Frontal cortex (tissue), 4 donors: Measurements from ENCODE around the gene ST14. TPM values are rescaled to one million over a fixed set of nuclear protein-coding genes. Genes with fewer than 3 reads are reported as not detected.
"Not testable (repeated sequence)": the region's sequence is repeated elsewhere in the genome, so short reads cannot be mapped to it uniquely, and the experiment has no call there.

Source experiments
- DNase-seq, 2 donors: peaks; one replicate each; pipeline ENCODE4 v3.0.0; 2012; ENCODE audit warnings: low spot score in 2 of 2
- FAIRE-seq: peaks from 2 replicates; lab custom pipeline; 2012; peaks lifted over from hg19 to GRCh38; lab: Jason Lieb, UNC
- total RNA-seq: library from RNA; depleted of rRNA; stranded (reverse); fragments of >200 nt; gene quantifications from one replicate; pipeline ENCODE4 v1.2.3, GENCODE V29; 2014
- donor health status: control.
- donor health status: control.
- donor health status: control.

ST14 gene
- total RNA-seq, 1 donor from 2014 or later: not detected

- FAIRE-seq (no peak), DNase-seq (no peak)
Observed at GRCh38 chr11:130160498-130161155, 1.0 kb downstream of the ST14 start.

- FAIRE-seq (no peak), DNase-seq (no peak)
Observed at GRCh38 chr11:130161441-130162145, 2.0 kb downstream of the ST14 start.

GRCh38 chr11:130162733-130163132, 3.2 kb downstream of the ST14 start:
- DNase-seq (no peak), FAIRE-seq (no peak)

GRCh38 chr11:130163346-130164220, 4.0 kb downstream of the ST14 start:
- DNase-seq (no peak), FAIRE-seq (no peak)

- FAIRE-seq (no peak), DNase-seq (no peak)
Observed at GRCh38 chr11:130164221-130164570, 4.6 kb downstream of the ST14 start.

GRCh38 chr11:130165601-130166456, 6.2 kb downstream of the ST14 start:
- FAIRE-seq (no peak), DNase-seq (no peak)

- DNase-seq (no peak), FAIRE-seq (no peak)
Observed at GRCh38 chr11:130166457-130166784, 6.8 kb downstream of the ST14 start.

- FAIRE-seq (no peak), DNase-seq (no peak)
Observed at GRCh38 chr11:130167146-130167545, 7.6 kb downstream of the ST14 start.

- no peak for FAIRE-seq
- no peak for DNase-seq
Observed at GRCh38 chr11:130168105-130168504, 8.5 kb downstream of the ST14 start.

GRCh38 chr11:130170345-130170744, 10.8 kb downstream of the ST14 start:
- DNase-seq: no peak
- no peak for FAIRE-seq

- DNase-seq: no peak
- no peak for FAIRE-seq
Observed at GRCh38 chr11:130171534-130171933, 12.0 kb downstream of the ST14 start.

GRCh38 chr11:130172001-130172400, 12.4 kb downstream of the ST14 start:
- FAIRE-seq, DNase-seq: not testable (repeated sequence)

- DNase-seq (no peak), FAIRE-seq (no peak)
Observed at GRCh38 chr11:130174642-130175041, 15.1 kb downstream of the ST14 start.

- FAIRE-seq: no peak
- no peak for DNase-seq
Observed at GRCh38 chr11:130175898-130176297, 16.3 kb downstream of the ST14 start.

- DNase-seq (no peak), FAIRE-seq (no peak)
Observed at GRCh38 chr11:130177782-130178181, 18.2 kb downstream of the ST14 start.

GRCh38 chr11:130178441-130179339, 19.1 kb downstream of the ST14 start:
- FAIRE-seq (no peak), DNase-seq (no peak)

- FAIRE-seq: no peak
- no peak for DNase-seq
Observed at GRCh38 chr11:130179396-130180306, 20.1 kb downstream of the ST14 start.

- DNase-seq: no peak
- FAIRE-seq: no peak
Observed at GRCh38 chr11:130180491-130180890, 20.9 kb downstream of the ST14 start.
